Fibroblast of the aortic adventitia (primary cell): ENCODE data around the gene MRE11. TPM values are rescaled to one million over a fixed set of nuclear protein-coding genes. Genes with fewer than 3 reads are reported as not detected.

ENCODE experiments used
- DNase-seq: peaks from one replicate; pipeline ENCODE4 v3.0.0-alpha.2; 2010; ENCODE audit warnings: low read depth
- H3K4me3 ChIP-seq: 2 replicates; pipeline ENCODE4 v1.5.1; 2011; ENCODE audit warnings: low read depth, mild to moderate bottlenecking, control low read depth, low read length, moderate library complexity
- CTCF ChIP-seq: IDR thresholded peaks from 2 replicates; pipeline ENCODE4 v1.5.1; 2011; ENCODE audit warnings: mild to moderate bottlenecking, low read length, control low read depth, inconsistent platforms; ENCODE audit not compliant: insufficient read depth
- total RNA-seq: library from RNA; depleted of rRNA; stranded (reverse); fragments of >200 nt; gene quantifications from 2 replicates; pipeline ENCODE4 v1.2.3, GENCODE V29; 2012; ENCODE audit warnings: low replicate concordance

MRE11 gene
- total RNA-seq, 1 donor = 23.9 TPM

- no peak overlapping the region for H3K4me3 ChIP-seq
- TF ChIP-seq CTCF = peak; percentile 75
- DNase-seq = peak; percentile 77
Observed at GRCh38 chr11:94417386-94417987, 76.2 kb downstream of the MRE11 start.

GRCh38 chr11:94405062-94405833 is 88.4 kb downstream of the MRE11 start:
- no peak overlapping the region for H3K4me3 ChIP-seq
- no peak for TF ChIP-seq CTCF
- DNase-seq = peak; percentile 3

- DNase-seq = no peak
- no peak overlapping the region for H3K4me3 ChIP-seq
- no peak for TF ChIP-seq CTCF
Observed at GRCh38 chr11:94402355-94402754, 91.3 kb downstream of the MRE11 start.

- DNase-seq = peak; percentile 2
- TF ChIP-seq CTCF = no peak
- peak overlapping the region; percentile 50 for H3K4me3 ChIP-seq
Observed at GRCh38 chr11:94401773-94402265, 91.8 kb downstream of the MRE11 start.

- DNase-seq = peak; percentile 10
- peak within 1 kb of the TSS; percentile 50 for H3K4me3 ChIP-seq
- TF ChIP-seq CTCF = peak; percentile 11
Observed at GRCh38 chr11:94400839-94401772, 92.5 kb downstream of the MRE11 start, which contains the start of gene GPR83. TSS of gene GPR83 (minus strand) at chr11:94401419. CDS start at chr11:94401247, 172 bp downstream.

- TF ChIP-seq CTCF = no peak
- H3K4me3 ChIP-seq = no peak overlapping the region
- DNase-seq = no peak
Observed at GRCh38 chr11:94400457-94400838, 93.2 kb downstream of the MRE11 start.
